ENCODE data around the gene DLG5. TPM values are rescaled to one million over a fixed set of nuclear protein-coding genes. Genes with fewer than 3 reads are reported as not detected.

DLG5 gene
- total and polyA plus RNA-seq, 10 of the 15 experiments (the other 5 are each of a cell fraction or from before 2014, with no cell fraction given): 0.18 to 6.6 (median 2.7) TPM

DNA sequence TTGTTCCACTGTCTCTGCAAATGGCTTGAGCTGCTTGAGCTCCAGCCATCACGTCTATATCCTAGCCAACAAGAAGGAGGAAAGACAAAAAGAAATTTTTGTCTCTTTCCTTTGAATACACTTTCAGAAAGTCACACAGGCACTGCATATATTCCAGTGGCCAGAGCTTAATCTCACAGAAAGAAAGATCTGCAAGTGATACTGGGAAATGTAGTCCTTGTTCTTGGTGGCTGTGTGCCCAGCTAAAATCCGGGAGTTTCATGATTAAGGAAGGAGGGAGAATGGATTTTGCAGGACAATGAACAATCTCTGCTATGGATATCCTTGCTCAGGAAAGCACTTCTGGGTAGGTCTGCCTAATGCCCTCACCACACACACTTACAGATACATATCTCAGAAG is 19.5 kb upstream of the DLG5 start:
- Histone ChIP-seq H3K79me2 (ENCODE audit: control insufficient read depth, insufficient read depth, low read length) (no peaks in the 10 kb centered on the region), H3K27ac (ENCODE audit: control insufficient read depth, insufficient read depth) (no peak overlapping the region), H3K9me3 (replicated peaks; ENCODE audit: control insufficient read depth, insufficient read depth, low read length) (no peaks in the 10 kb centered on the region; the same call in 2 of the 3 replicates), H3K4me3 (no peak overlapping the region), H3K4me1 (ENCODE audit: control insufficient read depth, insufficient read depth, low read length) (no peaks in the 10 kb centered on the region), H4K20me1 (ENCODE audit: control insufficient read depth, insufficient read depth) (no peaks in the 10 kb centered on the region), H3K4me2 (ENCODE audit: control insufficient read depth, insufficient read depth) (no peak overlapping the region), H3K36me3 (ENCODE audit: control insufficient read depth in 2 of 2, insufficient read depth in 2 of 2, low read length in 1 of 2) (no peaks in the 10 kb centered on the region), H2AFZ (ENCODE audit: control insufficient read depth, low read depth, low read length) (no peak overlapping the region), H3K27me3 (replicated peaks in 1 of 2; ENCODE audit: control insufficient read depth in 2 of 2, insufficient read depth in 2 of 2, low read length in 1 of 2) (no peaks in the 10 kb centered on the region), H3K9ac (ENCODE audit: control insufficient read depth, insufficient read depth, low read length) (no peak overlapping the region)
- WGBS (ENCODE audit: insufficient coverage, insufficient replicate concordance, low lambda C conversion rate, missing lambda C conversion rate): 8% methylated on average over 2 of the region's 2 CpGs
- RAD21 ChIA-PET (ENCODE audit: unreplicated experiment): no interaction called here
- DNase-seq (ENCODE audit: low read depth, low spot score) (no peak), FAIRE-seq (no peak), ATAC-seq (no peak)
- POLR2A ChIA-PET: no interaction called here
- in situ Hi-C loops (cut with MboI) (no loop called here), intact Hi-C loops (cut with micrococcal nuclease; ENCODE audit: unreplicated experiment) (no loop called here)
- TF ChIP-seq, protein P1, sequence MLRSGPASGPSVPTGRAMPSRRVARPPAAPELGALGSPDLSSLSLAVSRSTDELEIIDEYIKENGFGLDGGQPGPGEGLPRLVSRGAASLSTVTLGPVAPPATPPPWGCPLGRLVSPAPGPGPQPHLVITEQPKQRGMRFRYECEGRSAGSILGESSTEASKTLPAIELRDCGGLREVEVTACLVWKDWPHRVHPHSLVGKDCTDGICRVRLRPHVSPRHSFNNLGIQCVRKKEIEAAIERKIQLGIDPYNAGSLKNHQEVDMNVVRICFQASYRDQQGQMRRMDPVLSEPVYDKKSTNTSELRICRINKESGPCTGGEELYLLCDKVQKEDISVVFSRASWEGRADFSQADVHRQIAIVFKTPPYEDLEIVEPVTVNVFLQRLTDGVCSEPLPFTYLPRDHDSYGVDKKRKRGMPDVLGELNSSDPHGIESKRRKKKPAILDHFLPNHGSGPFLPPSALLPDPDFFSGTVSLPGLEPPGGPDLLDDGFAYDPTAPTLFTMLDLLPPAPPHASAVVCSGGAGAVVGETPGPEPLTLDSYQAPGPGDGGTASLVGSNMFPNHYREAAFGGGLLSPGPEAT (IDR thresholded peaks at IDR 0.05; ENCODE audit: low read depth): no peak
- TF ChIP-seq SREBF1 (IDR thresholded peaks at IDR 0.05; ENCODE audit: low read length) (no peak), SRF (IDR thresholded peaks at IDR 0.05; ENCODE audit: low read depth in 2 of 2, low read length in 2 of 2) (no peak), RELA (IDR thresholded peaks at IDR 0.05; ENCODE audit: borderline replicate concordance, partially characterized antibody) (no peak), CHD1 (IDR thresholded peaks at IDR 0.05; ENCODE audit: low read depth, low read length) (no peak), RCOR1 (conservative IDR thresholded peaks at IDR 0.05; ENCODE audit: low read depth, low read length) (no peak), MEF2B (IDR thresholded peaks at IDR 0.05; ENCODE audit: partially characterized antibody, poor library complexity, severe bottlenecking) (no peak), NR2C1 (IDR thresholded peaks at IDR 0.05) (no peak)
- TF ChIP-seq, protein P2, sequence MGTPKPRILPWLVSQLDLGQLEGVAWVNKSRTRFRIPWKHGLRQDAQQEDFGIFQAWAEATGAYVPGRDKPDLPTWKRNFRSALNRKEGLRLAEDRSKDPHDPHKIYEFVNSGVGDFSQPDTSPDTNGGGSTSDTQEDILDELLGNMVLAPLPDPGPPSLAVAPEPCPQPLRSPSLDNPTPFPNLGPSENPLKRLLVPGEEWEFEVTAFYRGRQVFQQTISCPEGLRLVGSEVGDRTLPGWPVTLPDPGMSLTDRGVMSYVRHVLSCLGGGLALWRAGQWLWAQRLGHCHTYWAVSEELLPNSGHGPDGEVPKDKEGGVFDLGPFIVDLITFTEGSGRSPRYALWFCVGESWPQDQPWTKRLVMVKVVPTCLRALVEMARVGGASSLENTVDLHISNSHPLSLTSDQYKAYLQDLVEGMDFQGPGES (IDR thresholded peaks at IDR 0.05): no peak
- TF ChIP-seq, protein P3, sequence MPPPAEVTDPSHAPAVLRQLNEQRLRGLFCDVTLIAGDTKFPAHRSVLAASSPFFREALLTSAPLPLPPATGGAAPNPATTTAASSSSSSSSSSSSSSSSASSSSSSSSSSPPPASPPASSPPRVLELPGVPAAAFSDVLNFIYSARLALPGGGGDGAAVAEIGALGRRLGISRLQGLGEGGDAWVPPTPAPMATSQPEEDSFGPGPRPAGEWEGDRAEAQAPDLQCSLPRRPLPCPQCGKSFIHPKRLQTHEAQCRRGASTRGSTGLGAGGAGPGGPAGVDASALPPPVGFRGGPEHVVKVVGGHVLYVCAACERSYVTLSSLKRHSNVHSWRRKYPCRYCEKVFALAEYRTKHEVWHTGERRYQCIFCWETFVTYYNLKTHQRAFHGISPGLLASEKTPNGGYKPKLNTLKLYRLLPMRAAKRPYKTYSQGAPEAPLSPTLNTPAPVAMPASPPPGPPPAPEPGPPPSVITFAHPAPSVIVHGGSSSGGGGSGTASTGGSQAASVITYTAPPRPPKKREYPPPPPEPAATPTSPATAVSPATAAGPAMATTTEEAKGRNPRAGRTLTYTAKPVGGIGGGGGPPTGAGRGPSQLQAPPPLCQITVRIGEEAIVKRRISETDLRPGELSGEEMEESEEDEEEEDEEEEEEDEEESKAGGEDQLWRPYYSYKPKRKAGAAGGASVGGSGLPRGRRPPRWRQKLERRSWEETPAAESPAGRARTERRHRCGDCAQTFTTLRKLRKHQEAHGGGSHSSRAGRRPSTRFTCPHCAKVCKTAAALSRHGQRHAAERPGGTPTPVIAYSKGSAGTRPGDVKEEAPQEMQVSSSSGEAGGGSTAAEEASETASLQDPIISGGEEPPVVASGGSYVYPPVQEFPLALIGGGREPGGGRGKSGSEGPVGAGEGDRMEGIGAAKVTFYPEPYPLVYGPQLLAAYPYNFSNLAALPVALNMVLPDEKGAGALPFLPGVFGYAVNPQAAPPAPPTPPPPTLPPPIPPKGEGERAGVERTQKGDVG (CRISPR knock-in tag; IDR thresholded peaks at IDR 0.05): no peak
- no TSS peak for BruUV-seq (replicated peaks)
- CTCF ChIA-PET: no interaction called here
- SMC1A ChIA-PET (ENCODE audit: uncharacterized antibody, unreplicated experiment): interaction anchor here (0.7 kb wide), 1 partner anchor 29 kb away, joined by 3 read pairs; no protein-coding TSS in a partner anchor
